Non-pigmented ciliary epithelial cell (primary cell): ENCODE results near the gene PRRC2A.
"Not testable (repeated sequence)": the region's sequence is repeated elsewhere in the genome, so short reads cannot be mapped to it uniquely, and the experiment has no call there.

Source experiments
- DNase-seq: peaks from one replicate; pipeline ENCODE4 v3.0.0-alpha.2; 2010; ENCODE audit warnings: low read depth

PRRC2A gene

GRCh38 chr6:31586008-31586407 lies 34.5 kb upstream of the PRRC2A start, which contains the start of gene LST1:
Gene LST1, plus strand, starts transcription at chr6:31586277. Its CDS starts 1,023 bp downstream, at chr6:31587300.
- DNase-seq = no peak

GRCh38 chr6:31586599-31587281 lies 33.8 kb upstream of the PRRC2A start:
- no peak for DNase-seq

- no peak for DNase-seq
These were observed 32.4 kb upstream of the PRRC2A start for GRCh38 chr6:31587791-31588777.

GRCh38 chr6:31588871-31589650 lies 31.5 kb upstream of the PRRC2A start:
- DNase-seq = no peak

- DNase-seq = not testable (repeated sequence)
These were observed 29.8 kb upstream of the PRRC2A start for GRCh38 chr6:31590691-31591090.

- no peak for DNase-seq
These were observed 28.1 kb upstream of the PRRC2A start for GRCh38 chr6:31592396-31592771.

- DNase-seq = no peak
These were observed 23.5 kb upstream of the PRRC2A start for GRCh38 chr6:31597006-31597405.

- no peak for DNase-seq
These were observed 13.2 kb upstream of the PRRC2A start for GRCh38 chr6:31607317-31607716.

- no peak for DNase-seq
These were observed 10.8 kb upstream of the PRRC2A start for GRCh38 chr6:31609519-31610406.

- no peak for DNase-seq
These were observed 9.5 kb upstream of the PRRC2A start for GRCh38 chr6:31610968-31611367.

- DNase-seq = no peak
These were observed 6.4 kb upstream of the PRRC2A start for GRCh38 chr6:31614075-31614619.

GRCh38 chr6:31614684-31615578 lies 5.6 kb upstream of the PRRC2A start, which contains the start of gene AIF1:
Gene AIF1, plus strand, starts transcription at chr6:31615234. Its CDS starts 96 bp downstream, at chr6:31615330.
- DNase-seq = no peak

- no peak for DNase-seq
These were observed 4.8 kb upstream of the PRRC2A start for GRCh38 chr6:31615748-31616147.

- DNase-seq = no peak
These were observed 3.5 kb upstream of the PRRC2A start for GRCh38 chr6:31617010-31617409.

GRCh38 chr6:31619805-31620585 lies 520 bp upstream of the PRRC2A start:
- DNase-seq = peak; percentile 95

GRCh38 chr6:31621320-31621939 lies 915 bp downstream of the PRRC2A start:
- DNase-seq = no peak

GRCh38 chr6:31621991-31622390 lies 1.5 kb downstream of the PRRC2A start:
- no peak for DNase-seq

- no peak for DNase-seq
These were observed 2.2 kb downstream of the PRRC2A start for GRCh38 chr6:31622684-31623091.
